Esophagus squamous epithelium (tissue), 5 donors: ENCODE results near the gene CDK6. TPM values are rescaled to one million over a fixed set of nuclear protein-coding genes. Genes with fewer than 3 reads are reported as not detected.

Source experiments
- DNase-seq: peaks from one replicate; lab custom pipeline; 2025; lab: John Stamatoyannopoulos, UW
- H3K27ac ChIP-seq, 4 donors: fragments of 200-600 bp; sonication (generic); one replicate each; pipeline ENCODE4 v1.5.1; 2016 to 2019; ENCODE audit warnings: mild to moderate bottlenecking in 1 of 4
- H3K27me3 ChIP-seq, 4 donors: fragments of 200-600 bp; sonication (generic); 1 replicate in 3 of 4; 2 replicates in 1 of 4; pipeline versions ENCODE4 v1.5.1 to v1.6.0; 2017 to 2021; ENCODE audit warnings: antibody characterized with exemption in 1 of 4
- H3K36me3 ChIP-seq, 3 donors: fragments of 200-600 bp; sonication (generic); one replicate each; pipeline ENCODE4 v1.5.1; 2016 to 2019
- H3K4me1 ChIP-seq, 3 donors: fragments of 200-600 bp; sonication (generic); one replicate each; pipeline ENCODE4 v1.5.1; 2017 to 2019
- H3K4me3 ChIP-seq, 4 donors: fragments of 200-600 bp; sonication (generic); 1 replicate in 3 of 4; 2 replicates in 1 of 4; pipeline ENCODE4 v1.5.1; 2016 to 2019; ENCODE audit warnings: mild to moderate bottlenecking in 2 of 4, moderate library complexity in 1 of 4
- H3K9me3 ChIP-seq, 3 donors: fragments of 200-600 bp; sonication (generic); one replicate each; pipeline ENCODE4 v1.5.1; 2016 to 2019
- CTCF ChIP-seq, 6 experiments: fragments of 450-650 bp in 4 of 6; fragments of 200-600 bp in 2 of 6; sonication (generic) in 2 of 6; IDR thresholded peaks; one replicate each; pipeline ENCODE4 v1.5.1; 2016 to 2019; ENCODE audit warnings: antibody characterized with exemption in 6 of 6, mild to moderate bottlenecking in 4 of 6, moderate library complexity in 4 of 6
- POLR2A ChIP-seq, 4 donors: fragments of 450-650 bp; IDR thresholded peaks; one replicate each; pipeline ENCODE4 v1.6.1; 2017; ENCODE audit warnings: antibody characterized with exemption in 4 of 4, mild to moderate bottlenecking in 4 of 4, moderate library complexity in 3 of 4
- WGBS, 2 donors: methylation state at CpG; one replicate each; pipeline ENCODE4 v1.1.5; 2018; 5-methylcytosine and 5-hydroxymethylcytosine counted together
- intact Hi-C: fragments of 100-400 bp; cut with DNase I; formaldehyde crosslinking; loops from one replicate; pipeline ENCODE4 v1.15.0; 2022
- total RNA-seq, 4 donors: library from RNA; depleted of rRNA; stranded (reverse); fragments of >200 nt; gene quantifications; one replicate each; pipeline ENCODE4 v1.1.0, GENCODE V29; 2016
- donor health status: DM: yes; HTN: yes; CAD: no.

Gene CDK6
- total RNA-seq, 4 donors from 2014 or later = 15.6 to 59.2 (median 32.4) TPM

DNA sequence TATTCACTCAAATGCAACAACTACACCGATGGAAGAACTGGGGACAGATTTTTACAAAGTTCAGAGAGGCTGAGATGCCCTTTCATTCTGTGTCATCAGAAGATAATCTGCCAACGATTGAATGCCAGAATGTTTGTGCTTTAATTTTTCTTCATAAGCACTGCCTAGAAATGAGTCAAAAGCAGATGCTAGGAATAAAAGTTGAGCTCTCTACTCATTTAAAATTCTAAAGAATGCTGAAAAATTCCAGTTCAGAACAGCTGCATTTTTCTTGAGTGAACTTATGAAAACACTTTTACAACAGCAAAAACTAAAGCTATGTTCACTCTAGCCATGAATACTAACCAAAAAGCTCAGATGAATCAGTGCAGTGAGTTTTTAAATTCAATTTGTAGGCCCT, 223.9 kb downstream of the CDK6 start:
- Histone ChIP-seq H3K4me3 (no peak overlapping the region), H3K27ac (no peak overlapping the region), H3K9me3 (no peaks in the 10 kb centered on the region), H3K36me3 (peaks cover 0 to 38% (median 0%) of the 10 kb centered on the region in 3 donors), H3K4me1 (peaks cover 0 to 8% (median 0%) of the 10 kb centered on the region in 3 donors), H3K27me3 (no peaks in the 10 kb centered on the region)
- intact Hi-C loops = loop anchor here (10.0 kb wide), 1 partner anchor 432 kb away; no protein-coding TSS in a partner anchor
- TF ChIP-seq POLR2A (IDR thresholded peaks at IDR 0.05) = no peak
- TF ChIP-seq CTCF (IDR thresholded peaks at IDR 0.05) = no peak
- no peak for DNase-seq
- WGBS, 2 donors = 64 to 66% methylated on average over 2 of the region's 2 CpGs

DNA sequence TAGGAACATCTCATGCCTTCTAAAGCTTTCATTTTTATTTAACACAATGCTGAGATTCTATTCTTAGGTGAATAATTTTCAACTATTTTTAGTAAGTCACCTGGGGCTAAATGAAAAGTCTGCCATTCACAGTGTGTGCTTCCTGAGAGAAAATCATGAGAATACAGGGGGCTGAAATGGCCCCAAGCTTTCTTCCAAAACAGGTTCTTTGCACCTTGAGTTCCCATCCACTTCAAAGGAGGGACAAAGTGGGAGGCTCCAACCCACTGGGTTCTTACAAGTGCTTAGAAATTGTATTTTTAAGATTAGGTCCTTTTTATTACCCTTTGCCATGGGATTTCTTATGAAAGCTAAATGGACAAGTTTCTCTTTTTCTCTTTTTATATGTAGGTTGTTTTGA, 224.6 kb downstream of the CDK6 start:
- DNase-seq = no peak
- Histone ChIP-seq H3K9me3 (no peaks in the 10 kb centered on the region), H3K4me3 (no peak overlapping the region), H3K4me1 (peaks cover 0 to 8% (median 0%) of the 10 kb centered on the region in 3 donors), H3K27me3 (no peaks in the 10 kb centered on the region), H3K27ac (no peak overlapping the region), H3K36me3 (peaks cover 0 to 30% (median 0%) of the 10 kb centered on the region in 3 donors)
- no peak for TF ChIP-seq POLR2A (IDR thresholded peaks at IDR 0.05)
- TF ChIP-seq CTCF (IDR thresholded peaks at IDR 0.05) = no peak
- intact Hi-C loops = loop anchor here (10.0 kb wide), 1 partner anchor 433 kb away; no protein-coding TSS in a partner anchor

- WGBS, 2 donors = 34 to 35% methylated on average over 5 of the region's 5 CpGs
- DNase-seq = no peak
- intact Hi-C loops = loop anchor here (10.0 kb wide), 1 partner anchor 435 kb away; no protein-coding TSS in a partner anchor
Observed at GRCh38 chr7:92609921-92610518, 226.4 kb downstream of the CDK6 start.

GRCh38 chr7:92608380-92609322, 227.7 kb downstream of the CDK6 start:
- peak overlapping the region in 3 of 4 donors; percentile 24 to 31 (median 31) for H3K4me3 ChIP-seq
- peaks cover 0 to 3% (median 0%) of the 10 kb centered on the region in 3 donors for H3K36me3 ChIP-seq
- TF ChIP-seq POLR2A (IDR thresholded peaks at IDR 0.05) = no peak
- no peak for TF ChIP-seq CTCF (IDR thresholded peaks at IDR 0.05)
- no peaks in the 10 kb centered on the region for H3K9me3 ChIP-seq
- no peak for DNase-seq
- no peaks in the 10 kb centered on the region for H3K27me3 ChIP-seq
- peaks cover 0 to 8% (median 0%) of the 10 kb centered on the region in 3 donors for H3K4me1 ChIP-seq
- 49 to 78% methylated on average over 17 to 27 of the region's 27 CpGs for WGBS, 2 donors
- H3K27ac ChIP-seq = no peak overlapping the region
- intact Hi-C loops = no loop called here

More at GRCh38 chr7:92609921-92610518, 226.4 kb downstream of the CDK6 start:
- TF ChIP-seq CTCF (IDR thresholded peaks at IDR 0.05) (peak in 3 of 6 experiments; percentile 31 to 50 (median 38)), POLR2A (IDR thresholded peaks at IDR 0.05) (no peak)
- Histone ChIP-seq H3K27ac (no peak overlapping the region), H3K9me3 (no peaks in the 10 kb centered on the region), H3K36me3 (peaks cover 0 to 13% (median 0%) of the 10 kb centered on the region in 3 donors), H3K4me3 (no peak overlapping the region), H3K27me3 (no peaks in the 10 kb centered on the region), H3K4me1 (peaks cover 0 to 8% (median 0%) of the 10 kb centered on the region in 3 donors)
